Left ventricle myocardium inferior (tissue), 1 donor: ENCODE results near the gene TMEM186. TPM values are rescaled to one million over a fixed set of nuclear protein-coding genes. Genes with fewer than 3 reads are reported as not detected.

Source experiments
- DNase-seq: peaks from one replicate; pipeline ENCODE4 v3.0.0-alpha.2; 2020
- H3K27ac ChIP-seq: fragments of 200-600 bp; replicated peaks from 2 replicates; pipeline ENCODE4 v1.8.0; 2021
- H3K27me3 ChIP-seq: fragments of 200-600 bp; 2 replicates; pipeline ENCODE4 v1.8.0; 2021; ENCODE audit warnings: low read depth
- H3K36me3 ChIP-seq: fragments of 200-600 bp; 2 replicates; pipeline ENCODE4 v1.8.0; 2021
- H3K4me1 ChIP-seq: fragments of 200-600 bp; 2 replicates; pipeline ENCODE4 v1.8.0; 2021
- H3K4me3 ChIP-seq: fragments of 200-600 bp; 2 replicates; pipeline ENCODE4 v1.8.0; 2021; ENCODE audit warnings: mild to moderate bottlenecking, moderate library complexity
- H3K9me3 ChIP-seq: fragments of 200-600 bp; replicated peaks from 2 replicates; pipeline ENCODE4 v1.8.0; 2021
- intact Hi-C: fragments of 100-400 bp; cut with micrococcal nuclease; formaldehyde crosslinking; loops from one replicate; pipeline ENCODE4 v1.11.0; 2022
- total RNA-seq: library from RNA; stranded (reverse); fragmentation: NEBNext Ultra II Directional; extraction: Animal tissue kit (Norgen Biotek cat#: 25700); gene quantifications from one replicate; pipeline ENCODE4 v1.2.1, GENCODE V29; 2021
- TF ChIP-seq, protein P1 (sequence below): fragments of 200-600 bp; IDR thresholded peaks from 2 replicates; pipeline ENCODE4 v1.8.0; 2021; ENCODE audit warnings: antibody characterized with exemption, mild to moderate bottlenecking, borderline replicate concordance
- donor health status: DM: no; HTN: yes; CAD: no; lungs with severe emphysema.

The TMEM186 gene
- total RNA-seq, 1 donor from 2014 or later: 16.4 TPM

DNA sequence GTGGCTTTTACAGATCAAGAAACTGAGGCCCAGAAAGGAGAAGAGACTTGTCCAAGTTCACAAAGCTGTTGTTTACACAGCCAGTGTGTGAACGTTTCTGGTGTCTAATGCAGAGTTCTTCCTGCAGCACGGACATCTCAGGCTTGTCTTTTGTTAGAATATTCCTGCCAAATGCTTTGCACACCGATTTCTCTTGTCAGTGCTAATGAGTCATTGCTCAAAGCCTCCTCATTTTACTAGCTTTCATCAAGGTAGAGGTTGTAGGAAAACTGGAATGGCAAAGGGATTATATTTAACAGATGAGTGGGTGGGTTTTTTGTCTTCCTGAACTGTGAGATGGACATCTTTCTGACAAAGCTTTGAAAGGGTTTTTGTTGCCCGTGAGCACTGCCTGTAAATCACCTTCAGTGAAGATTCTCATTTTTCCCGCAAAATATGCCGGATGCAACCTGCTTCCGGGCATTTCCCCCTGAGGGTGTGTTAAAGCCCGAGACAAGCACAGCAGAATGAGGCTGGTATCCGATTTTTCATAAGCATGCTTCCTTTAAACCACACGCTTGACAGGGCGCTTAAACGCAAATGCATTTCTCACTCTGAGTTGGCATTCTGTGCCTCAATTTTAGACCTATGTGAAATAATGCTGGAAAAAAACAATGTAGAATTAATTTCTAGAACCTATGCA, 14.9 kb upstream of the TMEM186 start:
- intact Hi-C loops: no loop called here
- H3K36me3 ChIP-seq: peaks cover 96% of the 10 kb centered on the region

DNA sequence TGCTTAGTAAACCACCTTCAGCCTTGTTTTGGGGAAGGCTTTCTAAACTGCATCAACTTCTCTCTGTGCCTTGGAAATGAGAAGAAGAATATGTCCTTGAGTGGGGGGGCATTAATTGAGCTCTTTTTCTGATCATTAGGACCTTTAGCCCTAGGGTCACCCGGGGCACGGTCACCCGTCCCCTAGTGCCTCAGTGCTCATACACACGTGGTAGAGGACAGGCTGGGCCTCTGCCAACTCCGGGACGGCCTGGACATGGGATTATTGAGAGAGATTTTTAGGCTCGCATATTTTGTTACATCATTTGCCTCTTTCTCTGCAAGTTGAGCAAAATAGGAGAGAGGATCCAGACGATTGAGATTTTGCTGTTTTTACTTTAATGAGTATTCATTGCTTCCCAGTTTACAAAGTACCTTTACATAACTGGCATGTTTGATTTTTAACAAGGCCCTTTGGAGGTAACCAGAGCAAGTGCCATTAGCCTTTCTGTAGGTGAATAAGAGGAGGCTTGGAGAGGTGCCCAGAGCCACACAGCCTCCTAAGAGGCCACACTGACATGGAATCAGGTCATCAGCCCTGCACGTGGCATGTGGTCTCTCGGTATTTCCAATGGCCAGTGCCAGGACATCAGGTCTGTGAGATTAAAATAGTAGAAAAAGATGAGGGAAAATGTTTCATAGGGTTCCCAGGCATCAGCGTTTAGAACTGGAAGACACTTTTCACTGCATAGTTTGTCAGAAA, 11.3 kb upstream of the TMEM186 start:
- Histone ChIP-seq H3K4me1 (no peaks in the 10 kb centered on the region), H3K4me3 (no peak overlapping the region), H3K27ac (no peak overlapping the region), H3K27me3 (no peaks in the 10 kb centered on the region), H3K9me3 (no peaks in the 10 kb centered on the region), H3K36me3 (peaks cover 99% of the 10 kb centered on the region)
- TF ChIP-seq, protein P1, sequence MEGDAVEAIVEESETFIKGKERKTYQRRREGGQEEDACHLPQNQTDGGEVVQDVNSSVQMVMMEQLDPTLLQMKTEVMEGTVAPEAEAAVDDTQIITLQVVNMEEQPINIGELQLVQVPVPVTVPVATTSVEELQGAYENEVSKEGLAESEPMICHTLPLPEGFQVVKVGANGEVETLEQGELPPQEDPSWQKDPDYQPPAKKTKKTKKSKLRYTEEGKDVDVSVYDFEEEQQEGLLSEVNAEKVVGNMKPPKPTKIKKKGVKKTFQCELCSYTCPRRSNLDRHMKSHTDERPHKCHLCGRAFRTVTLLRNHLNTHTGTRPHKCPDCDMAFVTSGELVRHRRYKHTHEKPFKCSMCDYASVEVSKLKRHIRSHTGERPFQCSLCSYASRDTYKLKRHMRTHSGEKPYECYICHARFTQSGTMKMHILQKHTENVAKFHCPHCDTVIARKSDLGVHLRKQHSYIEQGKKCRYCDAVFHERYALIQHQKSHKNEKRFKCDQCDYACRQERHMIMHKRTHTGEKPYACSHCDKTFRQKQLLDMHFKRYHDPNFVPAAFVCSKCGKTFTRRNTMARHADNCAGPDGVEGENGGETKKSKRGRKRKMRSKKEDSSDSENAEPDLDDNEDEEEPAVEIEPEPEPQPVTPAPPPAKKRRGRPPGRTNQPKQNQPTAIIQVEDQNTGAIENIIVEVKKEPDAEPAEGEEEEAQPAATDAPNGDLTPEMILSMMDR: no peak
- no peak for DNase-seq
- intact Hi-C loops: no loop called here

More for the DNA sequence above, 14.9 kb upstream of the TMEM186 start:
- TF ChIP-seq, protein P1: no peak
- Histone ChIP-seq H3K9me3 (no peaks in the 10 kb centered on the region), H3K27ac (no peak overlapping the region), H3K4me1 (no peaks in the 10 kb centered on the region), H3K4me3 (no peak overlapping the region), H3K27me3 (no peaks in the 10 kb centered on the region)
- DNase-seq: no peak

DNA sequence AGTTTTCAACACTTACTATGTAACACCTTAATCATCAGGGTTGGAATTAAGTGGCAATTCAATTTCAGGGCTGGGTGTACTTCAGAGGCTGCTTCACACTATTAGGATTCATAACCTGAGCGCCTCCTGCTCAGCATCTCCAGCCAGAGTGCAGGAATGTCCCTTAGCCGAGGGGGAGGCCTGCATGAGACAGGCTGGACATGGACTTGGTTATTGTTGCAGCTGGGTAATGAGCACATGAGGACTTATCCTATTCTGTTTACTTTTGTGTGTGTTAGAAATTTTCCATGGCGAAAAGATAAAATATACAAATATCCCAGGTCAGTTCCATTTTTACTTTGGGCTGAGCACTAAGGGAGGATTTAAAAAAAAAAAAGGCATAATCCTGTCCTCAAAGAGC, 10.6 kb upstream of the TMEM186 start:
- H3K27ac ChIP-seq: no peak overlapping the region
- intact Hi-C loops: no loop called here
- TF ChIP-seq, protein P1: no peak
- no peaks in the 10 kb centered on the region for H3K27me3 ChIP-seq
- no peak for DNase-seq
- no peaks in the 10 kb centered on the region for H3K9me3 ChIP-seq
- H3K4me1 ChIP-seq: no peaks in the 10 kb centered on the region
- peaks cover 99% of the 10 kb centered on the region for H3K36me3 ChIP-seq
- H3K4me3 ChIP-seq: no peak overlapping the region

DNA sequence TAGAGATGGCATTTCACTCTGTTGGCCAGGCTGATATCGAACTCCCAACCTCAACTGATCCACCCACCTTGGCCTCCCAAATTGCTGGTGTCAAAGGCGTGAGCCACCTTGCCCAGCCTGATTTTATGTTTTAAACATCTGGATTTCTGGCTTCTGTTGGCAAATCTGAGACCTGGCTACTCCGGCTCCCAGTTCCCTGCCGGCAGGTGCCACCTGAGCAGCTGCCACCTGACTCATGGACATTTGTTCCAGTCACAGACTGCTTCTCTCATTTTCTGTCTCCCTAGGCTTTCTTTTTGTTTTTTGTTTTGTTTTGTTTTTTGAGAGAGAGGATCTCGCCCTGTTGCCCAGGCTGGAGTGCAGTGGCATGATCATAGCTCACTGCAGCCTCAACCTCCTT, 9.8 kb upstream of the TMEM186 start:
- Histone ChIP-seq H3K36me3 (peaks cover 99% of the 10 kb centered on the region), H3K27ac (no peak overlapping the region), H3K4me1 (no peaks in the 10 kb centered on the region), H3K4me3 (no peak overlapping the region), H3K9me3 (no peaks in the 10 kb centered on the region), H3K27me3 (no peaks in the 10 kb centered on the region)
- intact Hi-C loops: no loop called here
- TF ChIP-seq, protein P1: no peak
- DNase-seq: no peak

DNA sequence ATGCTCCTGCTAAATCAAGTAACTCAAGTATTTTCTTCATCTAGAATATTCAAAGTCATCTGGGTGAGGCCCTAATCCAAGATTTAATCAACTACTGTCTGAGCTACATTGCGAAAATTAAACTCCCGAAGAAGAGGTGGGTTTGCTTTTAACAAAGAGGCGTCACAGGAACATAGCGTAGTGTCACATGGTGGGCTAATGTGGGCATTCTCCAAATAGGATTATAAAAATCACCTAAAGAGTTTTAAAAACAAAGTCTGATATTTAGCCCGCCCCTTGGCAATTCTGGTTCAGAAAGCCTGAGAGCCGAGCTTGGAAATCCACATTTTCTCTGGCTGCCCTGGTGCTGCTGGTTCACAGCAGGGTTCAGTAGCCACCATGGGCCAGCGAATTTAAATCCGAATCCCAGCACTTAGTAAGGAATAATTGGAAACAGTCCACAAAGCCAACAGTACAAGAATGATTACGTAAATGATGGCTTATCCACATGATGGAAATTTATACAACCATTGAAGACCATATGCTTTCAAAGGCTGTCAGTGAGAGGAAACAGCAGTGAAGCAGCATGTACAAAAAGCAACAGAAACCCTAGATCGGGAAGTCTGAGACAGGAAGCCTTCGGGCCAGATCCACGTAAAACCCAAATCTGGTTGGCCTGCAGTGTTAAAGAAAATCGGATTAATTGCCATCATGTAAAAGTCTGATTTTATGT, 9.0 kb upstream of the TMEM186 start:
- intact Hi-C loops: no loop called here

More for the DNA sequence above, 9.0 kb upstream of the TMEM186 start:
- no peaks in the 10 kb centered on the region for H3K27me3 ChIP-seq
- H3K36me3 ChIP-seq: peaks cover 99% of the 10 kb centered on the region
- no peak overlapping the region for H3K27ac ChIP-seq
- no peaks in the 10 kb centered on the region for H3K4me1 ChIP-seq
- TF ChIP-seq, protein P1: no peak
- H3K4me3 ChIP-seq: no peak overlapping the region
- DNase-seq: no peak
- H3K9me3 ChIP-seq: no peaks in the 10 kb centered on the region
